SU-DHL-6 (cell line): ENCODE data around the gene STK32C.

Experiments
- CTCF ChIP-seq: fragments of 200-600 bp; sonication (generic); IDR thresholded peaks from one replicate; pipeline ENCODE4 v1.5.1; 2017; ENCODE audit warnings: antibody characterized with exemption, mild to moderate bottlenecking, low read length, moderate library complexity; ENCODE audit not compliant: insufficient read depth, poor library complexity, severe bottlenecking
- EZH2phosphoT487 ChIP-seq: fragments of 200-600 bp; sonication (generic), shearing (Covaris generic); conservative IDR thresholded peaks from 2 replicates; pipeline ENCODE4 v1.6.1; 2018; ENCODE audit warnings: mild to moderate bottlenecking, antibody characterized with exemption, low read length, moderate library complexity, mixed read lengths

GRCh38 chr10:132298038-132298881 lies 9.5 kb downstream of the STK32C start:
- no peak for TF ChIP-seq CTCF
- no peak for TF ChIP-seq EZH2phosphoT487
